ENCODE measurements around the gene TENM3. TPM values are rescaled to one million over a fixed set of nuclear protein-coding genes. Genes with fewer than 3 reads are reported as not detected.

TENM3 gene
- total RNA-seq, 1 experiment from 2014 or later = not detected

DNA sequence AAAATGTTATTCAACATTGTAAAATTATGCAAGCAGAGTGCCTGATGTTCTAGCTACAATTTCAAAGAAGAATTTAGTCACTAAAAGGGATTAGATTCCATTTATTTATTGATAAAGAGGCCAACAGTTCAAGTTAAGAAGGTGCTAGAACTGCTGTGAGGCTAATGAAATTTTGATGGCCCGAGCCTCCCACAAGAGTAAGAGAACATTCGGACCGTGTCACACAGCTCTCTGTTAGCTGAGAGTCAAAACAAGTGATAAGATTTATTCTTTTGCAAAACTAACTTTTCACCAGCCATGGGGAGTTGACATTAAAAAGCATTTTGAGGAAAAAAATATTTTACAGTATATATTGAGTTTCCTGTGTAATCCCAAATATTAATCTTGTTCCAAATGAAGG lies 106.8 kb downstream of the TENM3 start:
- Histone ChIP-seq H3K36me3 (ENCODE audit: low read depth) (no peaks in the 10 kb centered on the region), H2AFZ (no peak overlapping the region), H3K9me2 (ENCODE audit: insufficient read depth) (no peaks in the 10 kb centered on the region), H3K4me3 (no peak overlapping the region), H3K4me1 (replicated peaks; ENCODE audit: insufficient read depth) (no peaks in the 10 kb centered on the region), H4K20me1 (ENCODE audit: insufficient read depth) (no peaks in the 10 kb centered on the region), H3K4me2 (no peak overlapping the region), H3K79me2 (ENCODE audit: low read depth) (no peaks in the 10 kb centered on the region), H3K9me3 (ENCODE audit: insufficient read depth, low read depth) (no peaks in the 10 kb centered on the region), H3K27ac (no peak overlapping the region), H3F3A (ENCODE audit: insufficient read depth, low read depth) (no peaks in the 10 kb centered on the region), H3K27me3 (ENCODE audit: insufficient read depth, low read depth) (peaks cover 28% of the 10 kb centered on the region; the same call in 1 of the 2 replicates)
- BruUV-seq (replicated peaks) = no TSS peak
- POLR2A ChIA-PET (ENCODE audit: unreplicated experiment) = no interaction called here
- no peak for TF ChIP-seq EZH2 (IDR thresholded peaks at IDR 0.05; ENCODE audit: low read depth)
- CTCF ChIA-PET = no interaction called here
- no peak for DNase-seq
- intact Hi-C loops (cut with micrococcal nuclease; ENCODE audit: unreplicated experiment) = no loop called here

DNA sequence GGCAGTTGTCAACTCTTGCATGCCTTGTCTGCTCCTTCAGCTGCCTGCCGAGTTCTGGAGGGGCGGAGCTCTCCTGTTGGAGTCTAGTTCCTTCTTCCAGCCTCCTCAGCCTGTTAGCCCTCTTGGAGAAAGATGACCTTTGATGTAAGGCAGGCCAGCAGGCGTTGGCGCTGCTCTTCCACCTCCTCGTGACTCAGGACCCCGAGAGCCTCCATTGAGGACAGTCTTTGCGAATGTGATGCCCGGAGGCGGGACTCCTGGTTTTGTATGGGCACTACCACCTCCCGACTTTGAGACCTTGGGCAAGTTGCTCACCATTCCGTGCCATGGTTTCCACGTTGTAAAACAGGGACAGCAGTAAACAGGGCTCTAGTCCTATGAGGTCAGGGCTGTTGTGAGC lies 108.3 kb downstream of the TENM3 start:
- Histone ChIP-seq H3K9me3 (ENCODE audit: insufficient read depth, low read depth) (no peaks in the 10 kb centered on the region), H2AFZ (no peak overlapping the region), H4K20me1 (ENCODE audit: insufficient read depth) (no peaks in the 10 kb centered on the region), H3K4me3 (no peak overlapping the region), H3K27ac (no peak overlapping the region), H3F3A (ENCODE audit: insufficient read depth, low read depth) (no peaks in the 10 kb centered on the region), H3K36me3 (ENCODE audit: low read depth) (no peaks in the 10 kb centered on the region), H3K27me3 (ENCODE audit: insufficient read depth, low read depth) (peaks cover 24% of the 10 kb centered on the region; the same call in 1 of the 2 replicates), H3K79me2 (ENCODE audit: low read depth) (no peaks in the 10 kb centered on the region), H3K4me1 (replicated peaks; ENCODE audit: insufficient read depth) (no peaks in the 10 kb centered on the region), H3K9me2 (ENCODE audit: insufficient read depth) (no peaks in the 10 kb centered on the region), H3K4me2 (no peak overlapping the region)
- POLR2A ChIA-PET (ENCODE audit: unreplicated experiment) = no interaction called here
- intact Hi-C loops (cut with micrococcal nuclease; ENCODE audit: unreplicated experiment) = no loop called here
- CTCF ChIA-PET = no interaction called here
- no TSS peak for BruUV-seq (replicated peaks)
- no peak for DNase-seq
- TF ChIP-seq EZH2 (IDR thresholded peaks at IDR 0.05; ENCODE audit: low read depth) = no peak
- TF ChIP-seq, protein P1, sequence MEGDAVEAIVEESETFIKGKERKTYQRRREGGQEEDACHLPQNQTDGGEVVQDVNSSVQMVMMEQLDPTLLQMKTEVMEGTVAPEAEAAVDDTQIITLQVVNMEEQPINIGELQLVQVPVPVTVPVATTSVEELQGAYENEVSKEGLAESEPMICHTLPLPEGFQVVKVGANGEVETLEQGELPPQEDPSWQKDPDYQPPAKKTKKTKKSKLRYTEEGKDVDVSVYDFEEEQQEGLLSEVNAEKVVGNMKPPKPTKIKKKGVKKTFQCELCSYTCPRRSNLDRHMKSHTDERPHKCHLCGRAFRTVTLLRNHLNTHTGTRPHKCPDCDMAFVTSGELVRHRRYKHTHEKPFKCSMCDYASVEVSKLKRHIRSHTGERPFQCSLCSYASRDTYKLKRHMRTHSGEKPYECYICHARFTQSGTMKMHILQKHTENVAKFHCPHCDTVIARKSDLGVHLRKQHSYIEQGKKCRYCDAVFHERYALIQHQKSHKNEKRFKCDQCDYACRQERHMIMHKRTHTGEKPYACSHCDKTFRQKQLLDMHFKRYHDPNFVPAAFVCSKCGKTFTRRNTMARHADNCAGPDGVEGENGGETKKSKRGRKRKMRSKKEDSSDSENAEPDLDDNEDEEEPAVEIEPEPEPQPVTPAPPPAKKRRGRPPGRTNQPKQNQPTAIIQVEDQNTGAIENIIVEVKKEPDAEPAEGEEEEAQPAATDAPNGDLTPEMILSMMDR (conservative IDR thresholded peaks at IDR 0.05) = no peak

DNA sequence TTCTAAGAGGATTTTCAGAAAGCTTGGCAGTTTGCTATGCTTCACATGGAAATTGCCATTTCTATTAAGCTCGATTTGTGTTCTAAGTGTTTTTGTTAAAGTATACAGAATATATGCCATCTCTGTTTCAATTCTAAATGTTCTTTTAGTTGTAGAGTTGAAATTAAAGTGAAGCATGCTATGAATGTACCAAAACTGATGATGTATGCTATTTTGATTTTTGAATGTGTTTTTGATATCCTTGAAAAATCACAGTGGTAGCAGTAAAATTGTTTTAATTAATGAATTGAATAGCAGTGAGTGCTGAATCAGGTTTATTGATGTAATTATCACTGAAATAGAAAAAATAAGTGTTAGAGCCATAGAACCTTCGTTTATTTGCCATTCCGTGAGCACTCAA lies 110.9 kb downstream of the TENM3 start:
- H3K36me3 ChIP-seq (ENCODE audit: low read depth) = no peaks in the 10 kb centered on the region
- no peak overlapping the region for H3K27ac ChIP-seq
- intact Hi-C loops (cut with micrococcal nuclease; ENCODE audit: unreplicated experiment) = no loop called here
- no peaks in the 10 kb centered on the region for H3K79me2 ChIP-seq (ENCODE audit: low read depth)
- ChIA-PET CTCF (no interaction called here), POLR2A (ENCODE audit: unreplicated experiment) (no interaction called here)
- TF ChIP-seq, protein P1 (conservative IDR thresholded peaks at IDR 0.05) = no peak
- TF ChIP-seq EZH2 (IDR thresholded peaks at IDR 0.05; ENCODE audit: low read depth) = no peak
- DNase-seq = no peak
- peaks cover 19% of the 10 kb centered on the region; the same call in 1 of the 2 replicates for H3K27me3 ChIP-seq (ENCODE audit: insufficient read depth, low read depth)
- no peaks in the 10 kb centered on the region for H3K9me2 ChIP-seq (ENCODE audit: insufficient read depth)
- H3K4me1 ChIP-seq (replicated peaks; ENCODE audit: insufficient read depth) = no peaks in the 10 kb centered on the region
- H4K20me1 ChIP-seq (ENCODE audit: insufficient read depth) = no peaks in the 10 kb centered on the region
- H3F3A ChIP-seq (ENCODE audit: insufficient read depth, low read depth) = no peaks in the 10 kb centered on the region
- no peak overlapping the region for H3K4me2 ChIP-seq
- no peaks in the 10 kb centered on the region for H3K9me3 ChIP-seq (ENCODE audit: insufficient read depth, low read depth)
- BruUV-seq (replicated peaks) = no TSS peak
- H2AFZ ChIP-seq = no peak overlapping the region
- no peak overlapping the region for H3K4me3 ChIP-seq

DNA sequence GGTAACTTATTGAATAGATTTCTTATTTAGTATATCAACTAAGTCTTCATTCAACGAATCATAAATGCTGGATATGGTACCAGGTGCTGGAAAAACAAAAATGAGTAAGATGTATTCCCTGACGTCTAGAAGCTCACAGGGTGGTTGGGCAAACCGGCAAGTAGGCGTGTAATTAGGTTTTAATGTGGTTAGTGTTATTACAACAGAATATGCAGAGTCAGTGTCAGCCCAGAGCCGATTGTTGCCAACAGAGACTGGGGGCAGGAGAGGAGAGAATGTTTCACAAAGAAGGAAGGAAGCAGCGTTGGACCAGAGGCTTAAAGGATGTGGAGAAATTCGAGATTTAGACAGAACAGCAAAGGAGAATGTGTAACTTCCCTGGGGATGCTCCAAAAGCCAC lies 111.7 kb downstream of the TENM3 start:
- Histone ChIP-seq H3K36me3 (ENCODE audit: low read depth) (no peaks in the 10 kb centered on the region), H2AFZ (no peak overlapping the region), H3K9me3 (ENCODE audit: insufficient read depth, low read depth) (no peaks in the 10 kb centered on the region), H3K27ac (no peak overlapping the region), H3K27me3 (ENCODE audit: insufficient read depth, low read depth) (peaks cover 19% of the 10 kb centered on the region; the same call in 1 of the 2 replicates), H3K4me1 (replicated peaks; ENCODE audit: insufficient read depth) (no peaks in the 10 kb centered on the region), H3K79me2 (ENCODE audit: low read depth) (no peaks in the 10 kb centered on the region), H3F3A (ENCODE audit: insufficient read depth, low read depth) (no peaks in the 10 kb centered on the region), H3K4me3 (no peak overlapping the region), H3K9me2 (ENCODE audit: insufficient read depth) (no peaks in the 10 kb centered on the region), H3K4me2 (no peak overlapping the region), H4K20me1 (ENCODE audit: insufficient read depth) (no peaks in the 10 kb centered on the region)
- CTCF ChIA-PET = no interaction called here
- intact Hi-C loops (cut with micrococcal nuclease; ENCODE audit: unreplicated experiment) = no loop called here
- no peak for DNase-seq
- POLR2A ChIA-PET (ENCODE audit: unreplicated experiment) = no interaction called here
- TF ChIP-seq, protein P1 (conservative IDR thresholded peaks at IDR 0.05) = no peak
- TF ChIP-seq EZH2 (IDR thresholded peaks at IDR 0.05; ENCODE audit: low read depth) = no peak
- no TSS peak for BruUV-seq (replicated peaks)
